Gastrocnemius medialis (tissue), 4 donors: ENCODE data around the gene VPS54. TPM values are rescaled to one million over a fixed set of nuclear protein-coding genes. Genes with fewer than 3 reads are reported as not detected.

ENCODE experiments used
- ATAC-seq, 2 donors: fragments of 150-250 bp; one replicate each; pipeline ENCODE4 v1.9.1; 2016
- DNase-seq, 2 donors: peaks; one replicate each; pipeline ENCODE4 v3.0.0-alpha.2; 2019
- H3K27ac ChIP-seq, 4 donors: fragments of 200-600 bp; sonication (generic); 1 replicate in 1 of 4; 2 replicates in 3 of 4; pipeline ENCODE4 v1.5.1; 2016 to 2018; ENCODE audit warnings: mild to moderate bottlenecking in 2 of 4, moderate library complexity in 1 of 4
- H3K27me3 ChIP-seq, 3 donors: fragments of 200-600 bp; sonication (generic) in 2 of 3; 1 replicate in 1 of 3; 2 replicates in 2 of 3; pipeline versions ENCODE4 v1.5.1 to v1.6.0; 2016 to 2019; ENCODE audit warnings: mild to moderate bottlenecking in 1 of 3, moderate library complexity in 1 of 3
- H3K36me3 ChIP-seq, 2 donors: fragments of 200-600 bp; sonication (generic) in 1 of 2; one replicate each; pipeline ENCODE4 v1.5.1; 2017 to 2018
- H3K4me1 ChIP-seq, 2 donors: fragments of 200-600 bp; sonication (generic) in 1 of 2; one replicate each; pipeline ENCODE4 v1.5.1; 2016 to 2017; ENCODE audit warnings: mild to moderate bottlenecking in 2 of 2
- H3K4me3 ChIP-seq, 4 donors: fragments of 200-600 bp; sonication (generic) in 3 of 4; 1 replicate in 1 of 4; 2 replicates in 3 of 4; pipeline ENCODE4 v1.5.1; 2016 to 2019; ENCODE audit warnings: mild to moderate bottlenecking in 2 of 4
- H3K9me3 ChIP-seq, 3 donors: fragments of 200-600 bp; sonication (generic) in 2 of 3; 1 replicate in 1 of 3; 2 replicates in 2 of 3; pipeline ENCODE4 v1.5.1; 2016 to 2019
- POLR2A ChIP-seq, 2 donors: fragments of 450-650 bp; IDR thresholded peaks; one replicate each; pipeline ENCODE4 v1.6.1; 2017; ENCODE audit warnings: antibody characterized with exemption in 2 of 2, mild to moderate bottlenecking in 2 of 2, moderate library complexity in 2 of 2
- in situ Hi-C, 4 donors: fragments of 200-750 bp; cut with MboI; loops; one replicate each; pipeline versions ENCODE4 v1.15.0 to v1.8.0; 2017; ENCODE audit warnings: low sequenced_read_pairs in 4 of 4
- intact Hi-C: fragments of 100-400 bp; cut with DNase I; formaldehyde crosslinking; loops from one replicate; pipeline ENCODE4 v1.15.1; 2023; ENCODE audit warnings: low total_unique reads
- total RNA-seq, 4 donors: library from RNA; depleted of rRNA; stranded (reverse); fragments of >200 nt; gene quantifications; one replicate each; pipeline versions ENCODE4 v1.1.0 to v1.2.3, GENCODE V29; 2016
- TF ChIP-seq, protein P1 (sequence below), 5 experiments: fragments of 450-650 bp in 3 of 5; fragments of 200-600 bp in 2 of 5; sonication (generic) in 2 of 5; IDR thresholded peaks in 4 of 5; conservative IDR thresholded peaks in 1 of 5; 1 replicate in 4 of 5; 2 replicates in 1 of 5; pipeline ENCODE4 v1.5.1; 2016 to 2019; ENCODE audit warnings: antibody characterized with exemption in 5 of 5, mild to moderate bottlenecking in 3 of 5, moderate library complexity in 3 of 5

VPS54 gene
- total RNA-seq, 4 donors from 2014 or later: 7.9 to 12.4 (median 9.8) TPM

DNA sequence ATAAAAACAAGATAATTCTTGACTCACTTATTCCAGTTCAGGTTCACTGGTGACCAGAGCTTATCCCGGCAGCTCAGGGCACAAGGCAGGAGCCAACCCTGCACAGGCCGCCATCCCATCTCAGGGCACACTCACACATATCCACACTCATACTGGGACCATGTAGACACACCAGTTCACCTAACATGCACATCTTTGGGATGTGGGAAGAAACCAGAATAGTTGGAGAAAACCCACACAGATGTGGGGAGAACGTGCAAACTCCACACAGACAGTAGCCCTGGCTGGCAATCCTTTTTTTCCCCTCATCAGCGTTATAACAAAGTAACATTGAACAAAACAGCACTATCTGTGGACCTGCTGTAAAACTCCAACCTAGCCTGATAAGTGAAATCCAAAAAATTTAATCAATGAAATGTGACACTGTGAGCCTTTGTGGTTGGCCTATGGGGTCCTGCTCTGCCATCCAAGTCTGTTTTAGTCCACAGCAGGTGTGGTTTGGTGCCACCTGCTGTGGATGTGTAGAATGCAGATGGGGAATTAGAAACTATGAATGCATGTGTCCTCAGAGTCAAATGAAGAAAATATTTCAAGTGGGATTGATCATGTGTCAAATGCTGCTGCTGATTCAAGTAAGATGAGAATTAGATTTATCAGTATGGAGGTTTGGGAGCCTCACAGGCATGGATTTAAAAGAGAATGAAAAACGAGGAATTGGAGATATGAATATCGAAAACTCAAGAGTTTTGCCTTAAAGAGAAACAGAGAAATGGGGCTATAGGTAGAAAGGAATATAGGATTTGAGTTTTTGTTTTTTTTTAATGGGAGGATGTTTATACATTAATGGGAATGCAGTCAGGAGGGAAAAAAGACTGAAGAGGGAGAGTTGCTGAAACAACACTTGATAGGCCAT lies 130.5 kb downstream of the VPS54 start:
- Histone ChIP-seq H3K4me3 (no peak overlapping the region), H3K27me3 (no peaks in the 10 kb centered on the region), H3K36me3 (peaks cover 0 to 79% of the 10 kb centered on the region in 2 donors), H3K9me3 (no peaks in the 10 kb centered on the region), H3K27ac (peak overlapping the region; percentile 78 to 90 (median 83)), H3K4me1 (peaks cover 32 to 44% of the 10 kb centered on the region in 2 donors)
- peak; percentile 72 to 84 for ATAC-seq
- peak; percentile 40 to 48 for DNase-seq
- intact Hi-C loops: loop anchor here (1.0 to 2.0 kb wide), 4 partner anchors 46 to 298 kb away; no protein-coding TSS in a partner anchor
- in situ Hi-C loops: loop anchor here in 1 of 4 donors (25.0 kb wide), 1 partner anchor 301 kb away; the partner anchor contains the start of genes MDH1 and WDPCP
- no peak for TF ChIP-seq POLR2A (IDR thresholded peaks at IDR 0.05)
- TF ChIP-seq, protein P1, sequence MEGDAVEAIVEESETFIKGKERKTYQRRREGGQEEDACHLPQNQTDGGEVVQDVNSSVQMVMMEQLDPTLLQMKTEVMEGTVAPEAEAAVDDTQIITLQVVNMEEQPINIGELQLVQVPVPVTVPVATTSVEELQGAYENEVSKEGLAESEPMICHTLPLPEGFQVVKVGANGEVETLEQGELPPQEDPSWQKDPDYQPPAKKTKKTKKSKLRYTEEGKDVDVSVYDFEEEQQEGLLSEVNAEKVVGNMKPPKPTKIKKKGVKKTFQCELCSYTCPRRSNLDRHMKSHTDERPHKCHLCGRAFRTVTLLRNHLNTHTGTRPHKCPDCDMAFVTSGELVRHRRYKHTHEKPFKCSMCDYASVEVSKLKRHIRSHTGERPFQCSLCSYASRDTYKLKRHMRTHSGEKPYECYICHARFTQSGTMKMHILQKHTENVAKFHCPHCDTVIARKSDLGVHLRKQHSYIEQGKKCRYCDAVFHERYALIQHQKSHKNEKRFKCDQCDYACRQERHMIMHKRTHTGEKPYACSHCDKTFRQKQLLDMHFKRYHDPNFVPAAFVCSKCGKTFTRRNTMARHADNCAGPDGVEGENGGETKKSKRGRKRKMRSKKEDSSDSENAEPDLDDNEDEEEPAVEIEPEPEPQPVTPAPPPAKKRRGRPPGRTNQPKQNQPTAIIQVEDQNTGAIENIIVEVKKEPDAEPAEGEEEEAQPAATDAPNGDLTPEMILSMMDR (IDR thresholded peaks at IDR 0.05 in 4 of 5, conservative IDR thresholded peaks at IDR 0.05 in 1 of 5): peak; percentile 73 to 85 (median 78)

DNA sequence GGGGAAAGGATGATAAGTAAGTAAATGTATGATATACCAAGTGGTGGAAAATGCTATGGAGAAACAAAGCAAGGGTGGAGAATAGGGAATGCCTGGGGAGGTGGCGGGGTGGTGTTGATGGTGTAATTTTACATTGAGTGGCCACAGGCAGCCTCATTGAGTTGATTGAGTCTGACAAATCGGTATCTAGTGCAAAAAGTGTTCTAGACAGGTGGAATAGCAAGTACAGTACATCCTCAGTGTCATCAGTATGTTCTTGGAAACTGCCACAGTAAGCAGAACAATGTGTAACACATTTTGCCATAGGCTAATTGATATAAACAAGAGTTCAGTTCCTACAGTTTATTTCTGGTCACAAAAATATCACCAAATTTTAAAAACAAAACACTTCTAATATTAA lies 131.2 kb downstream of the VPS54 start:
- in situ Hi-C loops (loop anchor here in 1 of 4 donors (25.0 kb wide), 1 partner anchor 301 kb away; the partner anchor contains the start of genes MDH1 and WDPCP), intact Hi-C loops (loop anchor here (1.0 to 2.0 kb wide), 3 partner anchors 46 to 297 kb away; no protein-coding TSS in a partner anchor)
- ATAC-seq (peak; percentile 76 to 93), DNase-seq (peak; percentile 21 to 55)
- Histone ChIP-seq H3K4me1 (peaks cover 32 to 44% of the 10 kb centered on the region in 2 donors), H3K36me3 (peaks cover 0 to 79% of the 10 kb centered on the region in 2 donors), H3K27ac (peak overlapping the region; percentile 78 to 90 (median 83)), H3K27me3 (no peaks in the 10 kb centered on the region), H3K4me3 (no peak overlapping the region), H3K9me3 (no peaks in the 10 kb centered on the region)
- TF ChIP-seq, protein P1 (IDR thresholded peaks at IDR 0.05 in 4 of 5, conservative IDR thresholded peaks at IDR 0.05 in 1 of 5): no peak
- TF ChIP-seq POLR2A (IDR thresholded peaks at IDR 0.05): no peak

DNA sequence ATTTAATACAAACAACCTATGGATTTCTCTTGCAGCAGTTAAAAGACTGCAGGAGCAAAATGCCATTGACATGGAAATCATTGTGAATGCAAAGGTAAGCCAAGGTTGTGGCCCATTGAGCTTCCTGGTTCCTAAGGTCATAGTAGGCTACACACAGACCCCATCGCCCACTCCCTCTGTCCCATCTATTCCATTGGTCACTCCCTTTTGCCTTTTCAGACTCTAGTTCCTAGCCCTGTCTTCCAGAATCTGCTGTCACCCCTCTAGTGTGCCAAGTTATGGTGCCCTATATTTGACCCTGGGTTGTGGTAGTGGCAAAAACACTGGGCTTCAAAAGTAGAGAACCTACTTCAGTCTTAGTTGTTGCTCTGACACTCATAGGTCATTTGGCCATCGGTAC lies 132.8 kb downstream of the VPS54 start:
- no peak for TF ChIP-seq POLR2A (IDR thresholded peaks at IDR 0.05)
- TF ChIP-seq, protein P1 (IDR thresholded peaks at IDR 0.05 in 4 of 5, conservative IDR thresholded peaks at IDR 0.05 in 1 of 5): no peak
- ATAC-seq (no peak), DNase-seq (no peak)
- H3K4me1 ChIP-seq: peaks cover 34 to 36% of the 10 kb centered on the region in 2 donors
- peaks cover 0 to 77% of the 10 kb centered on the region in 2 donors for H3K36me3 ChIP-seq
- intact Hi-C loops: no loop called here
- in situ Hi-C loops: loop anchor here in 1 of 4 donors (25.0 kb wide), 1 partner anchor 299 kb away; the partner anchor contains the start of genes MDH1 and WDPCP
- H3K27ac ChIP-seq: peak overlapping the region; percentile 78 to 90 (median 83)
- no peaks in the 10 kb centered on the region for H3K9me3 ChIP-seq
- H3K27me3 ChIP-seq: no peaks in the 10 kb centered on the region
- no peak overlapping the region for H3K4me3 ChIP-seq

GRCh38 chr2:63882395-63883105 lies 136.7 kb downstream of the VPS54 start:
- in situ Hi-C loops (loop anchor here in 1 of 4 donors (25.0 kb wide), 1 partner anchor 295 kb away; the partner anchor contains the start of genes MDH1 and WDPCP), intact Hi-C loops (no loop called here)
- peak overlapping the region; percentile 2 to 90 (median 60) for H3K27ac ChIP-seq
- ATAC-seq (no peak), DNase-seq (no peak)
- H3K4me1 ChIP-seq: peaks cover 26 to 33% of the 10 kb centered on the region in 2 donors
- no peak overlapping the region for H3K4me3 ChIP-seq
- H3K9me3 ChIP-seq: no peaks in the 10 kb centered on the region
- no peaks in the 10 kb centered on the region for H3K27me3 ChIP-seq
- peaks cover 0 to 57% of the 10 kb centered on the region in 2 donors for H3K36me3 ChIP-seq
- TF ChIP-seq POLR2A (IDR thresholded peaks at IDR 0.05): no peak
- TF ChIP-seq, protein P1 (IDR thresholded peaks at IDR 0.05 in 4 of 5, conservative IDR thresholded peaks at IDR 0.05 in 1 of 5): no peak
